OCI-LY1 (cell line): ENCODE results near the gene DACH1.

ENCODE experiments used
- CTCF ChIP-seq: fragments of 200-600 bp; sonication (generic), shearing (Covaris generic); IDR thresholded peaks from 2 replicates; pipeline ENCODE4 v1.5.1; 2017; ENCODE audit warnings: mild to moderate bottlenecking, antibody characterized with exemption, low read length, moderate library complexity, mixed read lengths
- EZH2 ChIP-seq: fragments of 200-600 bp; sonication (generic), shearing (Covaris generic); IDR thresholded peaks from 2 replicates; pipeline ENCODE4 v1.8.0; 2017; ENCODE audit warnings: borderline replicate concordance, mixed run types, mild to moderate bottlenecking, antibody characterized with exemption, low read length, moderate library complexity, mixed read lengths

- no peak for TF ChIP-seq CTCF
- no peak for TF ChIP-seq EZH2
Observed at GRCh38 chr13:71752775-71753513, 114.1 kb downstream of the DACH1 start.
